Left renal pelvis (tissue), 4 donors: Measurements from ENCODE around the gene HOXD12. TPM values are rescaled to one million over a fixed set of nuclear protein-coding genes. Genes with fewer than 3 reads are reported as not detected.

Experiments used
- DNase-seq, 4 donors: peaks; one replicate each; pipeline ENCODE4 v3.0.0-alpha.2; 2013; ENCODE audit warnings: low read depth in 4 of 4, low spot score in 3 of 4
- polyA plus RNA-seq, 4 donors: library from polyadenylated mRNA; unstranded; fragments of 120-200 nt; gene quantifications; one replicate each; pipeline ENCODE4 v1.2.1, GENCODE V29; 2013; ENCODE audit not compliant: insufficient read length in 4 of 4

HOXD12 gene
- under 1 TPM; 0.33 to 0.86 (median 0.51) TPM for polyA plus RNA-seq

GRCh38 chr2:176099728-176100546 lies at the start of gene HOXD12:
TSS of gene HOXD12 (plus strand) at chr2:176099795. CDS start at chr2:176099802, 7 bp downstream.
- DNase-seq = no peak

- DNase-seq = no peak
These were observed 43.2 kb upstream of the HOXD12 start for GRCh38 chr2:176056406-176056805.

GRCh38 chr2:176063958-176064357 lies 35.6 kb upstream of the HOXD12 start:
- DNase-seq = no peak

- no peak for DNase-seq
These were observed 32.7 kb upstream of the HOXD12 start for GRCh38 chr2:176066645-176067588.

- no peak for DNase-seq
These were observed 31.8 kb upstream of the HOXD12 start for GRCh38 chr2:176067589-176068418.

GRCh38 chr2:176068419-176068832 lies 31.2 kb upstream of the HOXD12 start:
- no peak for DNase-seq

- DNase-seq = no peak
These were observed 28.0 kb upstream of the HOXD12 start for GRCh38 chr2:176071330-176072291.

- no peak for DNase-seq
These were observed 27.3 kb upstream of the HOXD12 start for GRCh38 chr2:176072292-176072669.

GRCh38 chr2:176072951-176073904 lies 26.4 kb upstream of the HOXD12 start:
- DNase-seq = no peak

- no peak for DNase-seq
These were observed 24.6 kb upstream of the HOXD12 start for GRCh38 chr2:176074919-176075425.

- DNase-seq = no peak
These were observed 24.1 kb upstream of the HOXD12 start for GRCh38 chr2:176075481-176075880.

GRCh38 chr2:176076063-176076462 lies 23.5 kb upstream of the HOXD12 start:
- DNase-seq = no peak

- no peak for DNase-seq
These were observed 22.8 kb upstream of the HOXD12 start for GRCh38 chr2:176076796-176077195.

- no peak for DNase-seq
These were observed 20.9 kb upstream of the HOXD12 start for GRCh38 chr2:176078541-176079284.

GRCh38 chr2:176079285-176079830 lies 20.2 kb upstream of the HOXD12 start:
- no peak for DNase-seq

- no peak for DNase-seq
These were observed 19.6 kb upstream of the HOXD12 start for GRCh38 chr2:176079831-176080539.
